Stimulated activated CD4-positive, alpha-beta T cell treated with anti-CD3 and anti-CD28 coated beads, Interleukin-1b, Interleukin-23, amount 100 ng/mL, for 4 hours (primary cell): Measurements from ENCODE around the gene ALDH8A1.
A peak's percentile ranks its signal among the peaks of the same experiment; 100 is the strongest.

Experiments used
- DNase-seq, 2 donors: peaks; one replicate each; pipeline ENCODE4 v3.0.0-alpha.2; 2020; ENCODE audit warnings: low read depth in 2 of 2

Gene ALDH8A1

GRCh38 chr6:134951494-134952263 is 1.8 kb upstream of the ALDH8A1 start:
- DNase-seq = no peak

- DNase-seq = no peak
Measured at GRCh38 chr6:134950482-134950881, 581 bp upstream of the ALDH8A1 start.

DNA sequence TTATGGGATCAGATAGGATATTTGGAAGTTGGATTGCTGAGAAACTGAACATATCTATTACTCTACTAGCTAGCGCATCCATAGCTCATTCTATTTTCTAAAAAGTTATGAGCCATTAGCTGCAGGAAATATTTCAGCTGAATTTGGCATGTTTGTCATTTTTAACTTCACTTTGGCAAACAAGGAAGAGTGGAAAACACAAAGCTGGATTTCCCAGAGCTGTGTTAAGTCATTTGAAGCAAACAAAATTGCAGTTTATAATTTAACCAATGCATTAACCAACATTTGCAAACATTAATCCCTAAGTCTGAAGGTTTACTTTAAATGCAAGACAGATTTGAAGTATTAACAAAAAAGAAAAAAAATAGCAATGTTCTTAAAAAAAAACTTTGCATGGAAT is 1.2 kb downstream of the ALDH8A1 start:
- no peak for DNase-seq

DNA sequence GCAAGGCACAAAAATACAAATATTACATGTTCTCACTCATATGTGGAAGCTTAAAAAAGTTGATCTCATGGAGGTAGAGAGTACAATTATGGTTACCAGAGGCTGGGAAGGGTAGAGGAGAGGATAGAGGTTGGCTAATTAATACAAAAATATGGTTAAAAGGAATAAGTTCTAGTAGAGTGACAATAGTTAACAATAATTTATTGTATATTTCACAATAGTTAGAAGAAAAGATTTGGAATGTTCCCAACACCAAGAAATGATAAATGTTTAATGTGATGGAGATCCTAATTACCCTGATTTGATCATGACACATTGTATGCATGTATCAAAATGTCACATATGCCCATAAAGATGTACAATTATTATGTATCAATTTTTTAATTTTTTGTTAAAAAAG is 1.8 kb downstream of the ALDH8A1 start:
- DNase-seq = no peak

GRCh38 chr6:134945045-134945444 is 4.9 kb downstream of the ALDH8A1 start:
- no peak for DNase-seq

DNA sequence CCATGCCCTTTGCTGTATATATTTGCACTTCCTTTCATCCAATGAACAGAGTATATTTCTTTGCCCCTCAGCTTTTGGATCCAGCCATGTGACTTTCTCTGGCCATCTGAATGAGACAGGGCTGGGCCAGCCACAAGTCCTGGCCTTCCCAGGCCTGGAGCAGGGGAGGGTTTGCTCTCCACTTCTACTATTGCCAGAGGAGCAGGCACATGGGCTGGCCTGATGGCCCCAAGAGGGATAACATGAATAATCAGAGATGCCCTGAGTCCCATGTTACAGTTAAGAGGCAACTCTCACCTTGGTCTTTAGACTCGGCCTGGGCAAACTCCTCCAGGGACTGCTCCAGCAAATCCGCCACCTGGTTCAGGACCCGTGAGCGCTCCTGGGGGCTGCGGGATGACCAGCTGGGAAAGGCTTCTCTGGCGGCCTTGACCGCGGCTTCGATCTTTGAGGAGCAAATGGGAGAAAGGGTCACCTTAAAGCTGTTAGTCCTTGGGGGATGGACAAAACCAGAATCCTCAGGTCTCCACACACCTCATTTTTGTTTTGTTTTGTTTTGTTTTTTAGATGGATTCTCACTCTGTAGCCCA is 6.3 kb downstream of the ALDH8A1 start:
- no peak for DNase-seq

GRCh38 chr6:134938896-134939295 is 11.0 kb downstream of the ALDH8A1 start:
- peak; percentile 48 to 56 for DNase-seq

DNA sequence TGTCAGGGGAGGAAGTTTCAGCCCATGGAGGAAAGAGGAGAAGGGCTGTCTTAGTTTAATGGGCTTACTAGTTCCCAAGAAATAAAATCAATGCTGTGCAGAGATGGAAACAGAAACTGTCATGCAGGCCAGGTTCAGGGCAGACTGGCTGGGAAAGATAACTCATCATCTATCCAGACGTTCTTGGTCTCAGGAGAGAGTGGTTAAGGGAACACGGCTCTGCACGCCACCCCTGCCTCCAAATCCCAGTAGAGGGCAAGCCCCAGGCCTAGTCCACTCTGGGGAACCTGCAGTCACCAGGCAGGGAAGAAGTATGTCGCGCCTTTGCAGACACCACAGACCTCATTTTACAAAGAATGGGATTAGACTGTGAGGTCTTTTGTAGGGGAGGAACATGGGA is 12.5 kb downstream of the ALDH8A1 start:
- DNase-seq = no peak

- no peak for DNase-seq
Measured at GRCh38 chr6:134936931-134937330, 13.0 kb downstream of the ALDH8A1 start.

DNA sequence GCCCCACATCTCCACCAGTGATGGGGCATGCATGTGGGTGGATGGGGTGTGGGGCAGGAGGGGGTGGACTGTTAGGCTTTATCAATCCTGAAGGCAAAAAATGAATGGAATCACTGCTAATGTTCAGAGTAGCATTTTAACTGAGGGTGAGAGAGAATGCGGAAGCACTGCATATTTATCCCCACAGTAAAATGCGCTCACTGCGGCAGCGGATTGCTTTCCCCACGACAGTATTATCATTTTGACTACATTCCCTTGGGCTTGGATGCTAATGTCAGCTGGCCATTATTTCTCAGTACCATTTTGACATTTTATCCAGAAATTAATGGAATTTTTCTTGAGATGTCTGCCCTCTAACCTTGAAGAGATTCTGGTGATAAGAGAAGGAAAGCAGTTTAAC is 13.4 kb downstream of the ALDH8A1 start:
- DNase-seq = no peak

DNA sequence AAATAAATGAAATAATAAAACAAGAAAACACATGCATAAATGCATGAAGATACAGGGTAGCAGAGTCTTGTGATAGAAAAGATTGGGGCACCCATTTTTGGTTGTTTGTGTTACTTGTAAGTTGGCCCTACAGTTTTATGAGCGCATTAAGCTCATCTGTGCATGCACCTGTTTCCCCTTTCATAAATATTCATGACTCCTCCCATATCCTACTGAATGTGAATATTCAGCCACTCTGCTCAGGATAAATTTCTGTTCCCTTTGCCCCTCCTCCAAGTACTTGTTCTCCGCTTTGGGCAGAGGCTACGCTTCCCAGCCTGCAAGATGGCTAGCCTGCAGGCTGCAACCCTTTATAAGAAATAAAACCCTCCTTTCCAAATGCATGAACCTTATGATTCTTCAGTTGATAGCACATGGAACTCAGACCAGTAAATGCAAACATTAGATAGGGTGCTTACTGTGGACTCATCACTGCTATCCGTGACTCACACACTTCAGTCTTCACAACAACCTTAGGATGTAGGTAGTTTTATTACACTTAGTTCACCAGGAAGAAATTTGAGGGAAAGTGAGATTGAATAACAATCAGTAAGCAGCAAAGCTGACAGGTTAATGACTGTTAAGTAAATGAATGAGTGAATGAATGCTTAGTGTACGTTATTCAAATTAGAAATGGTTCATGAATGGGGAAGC is 15.0 kb downstream of the ALDH8A1 start:
- DNase-seq = no peak

DNA sequence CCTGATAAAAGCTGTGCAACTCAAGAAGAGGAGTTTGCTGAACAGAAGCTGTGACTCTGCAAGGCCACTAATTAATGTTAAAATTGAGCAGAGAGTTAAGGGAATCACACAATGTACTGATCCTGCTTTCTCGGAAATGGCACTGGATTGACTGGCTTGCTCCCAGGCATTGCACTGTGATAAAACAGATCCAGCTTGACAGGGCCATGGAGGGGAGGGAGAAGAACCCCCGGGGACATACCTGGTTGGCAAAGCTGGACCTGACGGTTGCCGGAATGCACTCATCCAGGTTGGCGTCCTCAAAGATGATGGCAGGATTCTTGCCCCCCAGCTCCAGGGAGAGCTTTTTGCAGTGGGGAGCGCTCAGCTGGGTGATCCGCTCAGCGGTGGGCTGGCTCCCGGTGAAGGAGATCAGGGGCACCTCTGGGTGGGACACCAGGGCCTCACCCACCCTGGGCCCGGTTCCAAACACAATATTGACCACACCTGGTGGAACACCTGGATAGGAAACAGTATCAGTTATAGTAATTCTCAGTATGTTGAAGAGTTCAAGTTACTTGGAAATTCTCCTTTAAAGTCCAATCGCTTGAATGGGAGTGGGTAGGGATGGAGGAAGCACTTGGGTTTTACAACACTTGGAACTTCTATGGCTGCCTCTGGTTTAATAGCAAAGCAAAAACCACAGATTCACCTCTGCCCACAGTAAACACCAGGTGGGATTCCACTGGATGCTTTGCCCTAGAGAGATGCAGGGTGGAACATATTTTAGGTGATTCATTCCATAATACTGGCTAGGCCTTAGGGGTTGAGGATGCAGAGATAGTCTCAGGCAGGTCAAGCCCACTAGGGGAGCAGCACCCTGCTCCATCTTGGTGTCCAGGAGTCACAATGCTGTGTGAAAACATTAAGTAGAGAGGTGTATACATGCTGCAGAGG is 17.1 kb downstream of the ALDH8A1 start:
- DNase-seq = no peak

GRCh38 chr6:134932098-134932497 is 17.8 kb downstream of the ALDH8A1 start:
- no peak for DNase-seq

DNA sequence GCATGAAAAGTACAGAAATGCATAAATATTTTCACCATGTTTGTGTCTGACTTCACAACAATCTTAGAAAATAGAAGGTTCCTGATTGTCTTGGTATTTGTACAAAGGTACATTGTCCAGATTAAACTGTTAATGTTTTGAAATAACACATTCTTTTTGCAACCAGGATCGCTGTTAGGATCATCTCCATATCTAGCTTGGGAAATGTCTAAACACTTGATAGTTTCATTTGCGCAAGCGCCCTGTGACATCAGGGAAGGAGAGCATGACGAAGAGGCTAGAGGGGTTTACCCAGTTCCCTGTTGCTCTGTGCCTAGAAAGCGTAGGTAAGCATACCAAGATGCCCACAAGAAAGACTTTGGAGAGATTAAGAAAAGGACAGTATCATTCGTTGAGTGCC is 19.4 kb downstream of the ALDH8A1 start:
- DNase-seq = no peak

GRCh38 chr6:134928151-134928900 is 21.6 kb downstream of the ALDH8A1 start:
- no peak for DNase-seq

GRCh38 chr6:134925800-134926199 is 24.1 kb downstream of the ALDH8A1 start:
- no peak for DNase-seq

GRCh38 chr6:134921721-134922261 is 28.1 kb downstream of the ALDH8A1 start:
- no peak for DNase-seq

GRCh38 chr6:134921276-134921675 is 28.6 kb downstream of the ALDH8A1 start:
- no peak for DNase-seq

DNA sequence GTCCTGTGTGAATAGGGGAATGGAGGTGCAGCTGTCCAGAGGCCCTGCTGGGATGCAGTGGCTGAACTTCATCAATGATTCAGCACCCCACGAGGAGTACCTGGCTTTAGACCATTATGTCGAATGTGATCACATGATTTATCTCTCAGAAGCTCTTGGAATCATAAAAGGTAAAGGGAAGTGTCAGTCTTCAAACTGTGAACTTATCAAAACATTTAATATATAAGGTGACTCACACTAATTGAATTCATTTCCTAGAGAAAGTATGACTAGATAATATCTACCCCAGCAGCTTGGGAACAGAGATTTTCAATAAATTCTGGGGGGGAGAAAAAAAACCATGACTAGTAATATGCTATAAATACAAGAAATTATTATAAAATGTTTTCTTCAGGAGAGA is 29.5 kb downstream of the ALDH8A1 start:
- DNase-seq = no peak

DNA sequence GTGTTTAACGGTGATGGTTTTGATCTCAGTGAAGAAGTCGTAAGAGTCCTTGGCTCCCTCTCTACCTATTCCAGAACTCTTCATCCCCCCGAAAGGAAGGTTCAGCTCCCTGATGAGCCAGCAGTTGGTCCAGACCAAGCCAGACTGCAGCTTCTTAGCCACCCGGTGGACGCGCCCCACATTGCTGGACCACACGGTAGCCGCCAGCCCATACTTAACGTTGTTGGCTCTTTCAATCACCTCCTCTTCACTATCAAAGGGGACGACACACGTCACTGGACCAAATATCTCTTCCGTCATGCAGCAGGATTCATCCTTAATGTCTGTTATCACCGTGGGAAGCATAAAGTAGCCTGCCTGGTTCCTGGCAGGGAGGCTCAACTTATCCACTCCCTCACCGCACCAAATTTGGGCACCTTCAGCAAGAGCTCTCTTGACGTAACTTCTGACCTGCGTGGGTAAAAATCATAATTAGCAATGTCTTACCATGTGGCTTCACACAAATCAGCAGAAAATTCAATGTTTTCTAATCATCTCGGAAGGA is 31.4 kb downstream of the ALDH8A1 start:
- DNase-seq = no peak

DNA sequence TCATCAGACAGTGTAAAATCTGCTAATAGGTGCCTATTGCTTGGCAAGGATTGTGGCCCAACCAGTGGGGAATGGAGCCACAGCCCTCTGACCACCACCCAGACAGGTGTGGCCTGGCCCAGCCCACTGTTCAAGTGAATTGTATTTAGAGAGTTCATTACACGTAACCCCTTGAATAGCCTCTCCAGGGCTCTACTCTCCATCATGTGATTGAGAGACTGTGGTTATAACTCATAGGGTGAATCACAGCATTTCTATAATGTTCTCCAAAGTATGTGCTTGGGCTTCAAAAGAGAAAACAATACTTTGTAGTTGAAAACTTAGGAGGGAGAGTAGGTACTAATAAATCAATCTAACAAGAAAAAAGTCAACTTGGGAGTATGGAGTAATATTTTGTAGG is 38.4 kb downstream of the ALDH8A1 start:
- DNase-seq = no peak
